ENCODE results near the gene PHYKPL.

DNA sequence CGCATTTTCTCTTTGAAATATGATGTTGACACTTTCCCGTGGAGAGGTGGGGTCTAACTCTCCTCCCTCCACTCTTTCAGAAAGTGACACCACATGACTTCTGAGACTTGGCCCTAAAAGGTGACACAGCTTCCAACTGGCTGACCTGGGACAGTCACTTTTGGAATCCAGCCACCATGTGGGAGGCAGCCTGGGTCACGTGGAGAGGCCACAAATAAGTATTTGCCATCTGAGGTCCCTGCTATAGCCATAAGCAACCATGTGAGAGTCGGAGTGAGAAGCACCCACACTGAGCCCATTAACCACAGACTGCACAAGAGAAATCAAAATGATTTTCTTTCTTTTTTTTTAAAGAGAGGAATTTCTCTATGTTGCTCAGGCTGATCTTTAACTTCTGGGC, 4.1 kb upstream of the PHYKPL start:
- TF ChIP-seq, protein P1, sequence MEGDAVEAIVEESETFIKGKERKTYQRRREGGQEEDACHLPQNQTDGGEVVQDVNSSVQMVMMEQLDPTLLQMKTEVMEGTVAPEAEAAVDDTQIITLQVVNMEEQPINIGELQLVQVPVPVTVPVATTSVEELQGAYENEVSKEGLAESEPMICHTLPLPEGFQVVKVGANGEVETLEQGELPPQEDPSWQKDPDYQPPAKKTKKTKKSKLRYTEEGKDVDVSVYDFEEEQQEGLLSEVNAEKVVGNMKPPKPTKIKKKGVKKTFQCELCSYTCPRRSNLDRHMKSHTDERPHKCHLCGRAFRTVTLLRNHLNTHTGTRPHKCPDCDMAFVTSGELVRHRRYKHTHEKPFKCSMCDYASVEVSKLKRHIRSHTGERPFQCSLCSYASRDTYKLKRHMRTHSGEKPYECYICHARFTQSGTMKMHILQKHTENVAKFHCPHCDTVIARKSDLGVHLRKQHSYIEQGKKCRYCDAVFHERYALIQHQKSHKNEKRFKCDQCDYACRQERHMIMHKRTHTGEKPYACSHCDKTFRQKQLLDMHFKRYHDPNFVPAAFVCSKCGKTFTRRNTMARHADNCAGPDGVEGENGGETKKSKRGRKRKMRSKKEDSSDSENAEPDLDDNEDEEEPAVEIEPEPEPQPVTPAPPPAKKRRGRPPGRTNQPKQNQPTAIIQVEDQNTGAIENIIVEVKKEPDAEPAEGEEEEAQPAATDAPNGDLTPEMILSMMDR (IDR thresholded peaks at IDR 0.05), result no peak
- TF ChIP-seq POLR2AphosphoS5 (IDR thresholded peaks at IDR 0.05; ENCODE audit: low read depth, low read length) (no peak), TCF7L2 (IDR thresholded peaks at IDR 0.05; ENCODE audit: low read depth, low read length) (no peak), SIN3A (IDR thresholded peaks at IDR 0.05; ENCODE audit: borderline replicate concordance, insufficient read depth, low read depth, low read length) (no peak)
- TF ChIP-seq, protein P2, sequence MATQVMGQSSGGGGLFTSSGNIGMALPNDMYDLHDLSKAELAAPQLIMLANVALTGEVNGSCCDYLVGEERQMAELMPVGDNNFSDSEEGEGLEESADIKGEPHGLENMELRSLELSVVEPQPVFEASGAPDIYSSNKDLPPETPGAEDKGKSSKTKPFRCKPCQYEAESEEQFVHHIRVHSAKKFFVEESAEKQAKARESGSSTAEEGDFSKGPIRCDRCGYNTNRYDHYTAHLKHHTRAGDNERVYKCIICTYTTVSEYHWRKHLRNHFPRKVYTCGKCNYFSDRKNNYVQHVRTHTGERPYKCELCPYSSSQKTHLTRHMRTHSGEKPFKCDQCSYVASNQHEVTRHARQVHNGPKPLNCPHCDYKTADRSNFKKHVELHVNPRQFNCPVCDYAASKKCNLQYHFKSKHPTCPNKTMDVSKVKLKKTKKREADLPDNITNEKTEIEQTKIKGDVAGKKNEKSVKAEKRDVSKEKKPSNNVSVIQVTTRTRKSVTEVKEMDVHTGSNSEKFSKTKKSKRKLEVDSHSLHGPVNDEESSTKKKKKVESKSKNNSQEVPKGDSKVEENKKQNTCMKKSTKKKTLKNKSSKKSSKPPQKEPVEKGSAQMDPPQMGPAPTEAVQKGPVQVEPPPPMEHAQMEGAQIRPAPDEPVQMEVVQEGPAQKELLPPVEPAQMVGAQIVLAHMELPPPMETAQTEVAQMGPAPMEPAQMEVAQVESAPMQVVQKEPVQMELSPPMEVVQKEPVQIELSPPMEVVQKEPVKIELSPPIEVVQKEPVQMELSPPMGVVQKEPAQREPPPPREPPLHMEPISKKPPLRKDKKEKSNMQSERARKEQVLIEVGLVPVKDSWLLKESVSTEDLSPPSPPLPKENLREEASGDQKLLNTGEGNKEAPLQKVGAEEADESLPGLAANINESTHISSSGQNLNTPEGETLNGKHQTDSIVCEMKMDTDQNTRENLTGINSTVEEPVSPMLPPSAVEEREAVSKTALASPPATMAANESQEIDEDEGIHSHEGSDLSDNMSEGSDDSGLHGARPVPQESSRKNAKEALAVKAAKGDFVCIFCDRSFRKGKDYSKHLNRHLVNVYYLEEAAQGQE (IDR thresholded peaks at IDR 0.05; ENCODE audit: insufficient read depth in 1 of 2, low read depth in 2 of 2, low read length in 1 of 2), result no peak
